DMS79 (cell line): ENCODE measurements around the gene RBP3.

Source experiments
- DNase-seq: peaks from one replicate; lab custom pipeline; 2025; lab: John Stamatoyannopoulos, UW

RBP3 gene

GRCh38 chr10:47318706-47319105 lies 29.5 kb upstream of the RBP3 start:
- DNase-seq = no peak

GRCh38 chr10:47319784-47320183 lies 28.4 kb upstream of the RBP3 start:
- DNase-seq = no peak

GRCh38 chr10:47320812-47321211 lies 27.4 kb upstream of the RBP3 start:
- DNase-seq = no peak

- DNase-seq = no peak
These were observed 26.5 kb upstream of the RBP3 start for GRCh38 chr10:47321521-47322195.

GRCh38 chr10:47322300-47323061 lies 25.7 kb upstream of the RBP3 start, which contains the start of gene GDF2:
TSS of gene GDF2 (plus strand) at chr10:47322454. CDS start at chr10:47322669, 215 bp downstream.
- DNase-seq = no peak

GRCh38 chr10:47323087-47323486 lies 25.1 kb upstream of the RBP3 start:
- DNase-seq = no peak

GRCh38 chr10:47323636-47324296 lies 24.4 kb upstream of the RBP3 start:
- DNase-seq = no peak

GRCh38 chr10:47325303-47326291 lies 22.6 kb upstream of the RBP3 start:
- no peak for DNase-seq

- DNase-seq = no peak
These were observed 21.7 kb upstream of the RBP3 start for GRCh38 chr10:47326306-47326926.

- no peak for DNase-seq
These were observed 21.2 kb upstream of the RBP3 start for GRCh38 chr10:47326927-47327330.

GRCh38 chr10:47329855-47330254 lies 18.3 kb upstream of the RBP3 start:
- no peak for DNase-seq

GRCh38 chr10:47330366-47330765 lies 17.8 kb upstream of the RBP3 start:
- DNase-seq = no peak

- DNase-seq = no peak
These were observed 17.4 kb upstream of the RBP3 start for GRCh38 chr10:47330804-47331203.

- DNase-seq = no peak
These were observed 16.7 kb upstream of the RBP3 start for GRCh38 chr10:47331491-47331890.

- no peak for DNase-seq
These were observed 16.2 kb upstream of the RBP3 start for GRCh38 chr10:47331954-47332353.

GRCh38 chr10:47332371-47332770 lies 15.8 kb upstream of the RBP3 start:
- no peak for DNase-seq

- DNase-seq = no peak
These were observed 15.2 kb upstream of the RBP3 start for GRCh38 chr10:47332946-47333345.

- no peak for DNase-seq
These were observed 14.6 kb upstream of the RBP3 start for GRCh38 chr10:47333532-47333931.

- no peak for DNase-seq
These were observed 13.5 kb upstream of the RBP3 start for GRCh38 chr10:47334466-47335295.

- DNase-seq = no peak
These were observed 12.3 kb upstream of the RBP3 start for GRCh38 chr10:47335906-47336305.
